Mesodermal cell (in vitro differentiated cells): ENCODE results near the gene MTHFR.

ENCODE experiments used
- H3K27ac ChIP-seq: 2 replicates; pipeline ENCODE4 v1.7.0; 2013; ENCODE audit warnings: mild to moderate bottlenecking, low read depth, low read length, moderate library complexity; ENCODE audit not compliant: severe bottlenecking
- H3K36me3 ChIP-seq: 2 replicates; pipeline ENCODE4 v1.7.1; 2013; ENCODE audit warnings: mild to moderate bottlenecking, low read length, moderate library complexity; ENCODE audit not compliant: control insufficient read depth, insufficient read depth
- H3K4me1 ChIP-seq: one replicate; pipeline ENCODE4 v1.7.1; 2013; ENCODE audit warnings: mild to moderate bottlenecking, low read length; ENCODE audit not compliant: insufficient read depth, control insufficient read depth, poor library complexity, severe bottlenecking
- H3K4me3 ChIP-seq: 2 replicates; pipeline ENCODE4 v1.7.0; 2013; ENCODE audit warnings: low read length, control low read depth, mild to moderate bottlenecking; ENCODE audit not compliant: insufficient read depth, poor library complexity, severe bottlenecking; ENCODE audit errors: extremely low read depth
- H3K9me3 ChIP-seq: 2 replicates; pipeline ENCODE4 v1.7.1; 2013; ENCODE audit warnings: mild to moderate bottlenecking, low read length, moderate library complexity; ENCODE audit not compliant: control insufficient read depth
- WGBS, 2 experiments: methylation state at CpG; one replicate each; pipeline ENCODE4 v1.1.5; 2013; ENCODE audit warnings: missing lambda C conversion rate in 2 of 2; ENCODE audit not compliant: insufficient coverage in 2 of 2; 5-methylcytosine and 5-hydroxymethylcytosine counted together

Gene MTHFR

DNA sequence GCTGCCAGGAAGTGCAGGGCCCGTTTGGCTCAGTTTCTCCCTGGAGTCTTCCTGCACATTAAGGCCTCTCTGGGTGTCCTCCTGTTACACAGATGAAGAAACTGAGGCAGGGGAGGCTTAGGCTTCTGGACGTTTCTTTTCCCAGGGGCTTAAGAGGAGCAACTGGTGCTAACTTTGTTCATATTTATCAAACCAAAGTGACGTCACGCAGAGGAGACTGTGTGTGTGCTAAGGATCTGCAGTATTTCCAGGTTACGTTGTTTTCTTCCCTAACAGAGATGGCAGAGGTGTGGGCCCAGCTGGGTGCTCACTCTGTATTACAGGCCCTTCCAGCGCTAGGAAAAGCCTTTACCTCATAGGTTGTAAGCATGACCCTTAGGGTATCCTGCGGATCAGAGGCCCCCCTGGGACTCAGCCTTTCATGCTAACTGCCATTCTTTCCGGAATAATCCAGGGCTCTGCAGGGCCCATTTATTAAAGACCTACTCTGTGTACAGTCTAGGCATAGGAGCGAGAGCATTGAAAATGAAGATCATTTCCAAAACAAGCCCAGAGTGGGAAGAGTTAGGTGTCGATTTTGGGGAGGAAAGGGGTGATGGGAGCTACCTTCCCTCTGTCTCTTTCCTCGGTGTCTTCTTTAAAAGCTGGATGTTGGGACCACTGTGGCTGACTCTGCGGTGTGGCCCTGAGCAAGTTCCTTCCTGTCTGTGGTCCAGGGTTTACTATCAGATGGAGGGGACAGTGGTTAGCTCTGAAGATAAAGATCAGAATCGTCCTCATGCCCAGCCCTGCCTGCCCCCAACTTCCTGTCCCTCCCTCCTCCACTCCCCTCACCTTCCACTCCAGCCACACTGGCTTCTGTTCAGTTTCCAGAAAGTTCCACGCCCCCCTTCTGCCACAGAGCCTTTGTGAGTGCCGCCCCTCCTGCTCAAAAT is 65.2 kb downstream of the MTHFR start:
- 83 to 90% methylated on average over 11 to 12 of the region's 15 CpGs for WGBS, 2 experiments
- Histone ChIP-seq H3K4me3 (no peak overlapping the region), H3K27ac (no peak overlapping the region), H3K4me1 (peaks cover 20% of the 10 kb centered on the region), H3K36me3 (no peaks in the 10 kb centered on the region), H3K9me3 (no peaks in the 10 kb centered on the region)

DNA sequence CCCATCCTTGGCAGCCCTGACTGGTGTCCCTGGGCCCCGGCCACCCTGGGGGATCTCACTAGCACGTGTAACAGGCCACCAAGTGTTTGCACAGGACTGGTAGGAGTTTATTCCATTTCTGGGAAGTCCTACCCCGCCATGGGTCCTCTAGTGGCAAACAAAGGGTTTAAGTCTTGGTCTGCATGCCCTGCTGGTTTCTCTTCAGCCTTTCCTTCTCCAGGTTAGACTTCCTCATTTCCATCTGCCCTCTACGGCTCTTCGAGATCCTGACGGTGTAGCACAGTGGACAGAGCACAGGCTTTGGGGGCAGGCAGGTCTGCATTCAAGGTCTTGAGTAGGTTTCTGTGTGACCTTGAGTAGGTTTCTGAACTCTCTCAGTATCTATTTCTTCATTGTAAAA is 67.0 kb downstream of the MTHFR start:
- WGBS, 2 experiments = 94% methylated on average over 2 to 3 of the region's 6 CpGs
- H3K27ac ChIP-seq = no peak overlapping the region
- H3K4me3 ChIP-seq = no peak overlapping the region
- no peaks in the 10 kb centered on the region for H3K9me3 ChIP-seq
- H3K36me3 ChIP-seq = no peaks in the 10 kb centered on the region
- H3K4me1 ChIP-seq = peaks cover 20% of the 10 kb centered on the region

DNA sequence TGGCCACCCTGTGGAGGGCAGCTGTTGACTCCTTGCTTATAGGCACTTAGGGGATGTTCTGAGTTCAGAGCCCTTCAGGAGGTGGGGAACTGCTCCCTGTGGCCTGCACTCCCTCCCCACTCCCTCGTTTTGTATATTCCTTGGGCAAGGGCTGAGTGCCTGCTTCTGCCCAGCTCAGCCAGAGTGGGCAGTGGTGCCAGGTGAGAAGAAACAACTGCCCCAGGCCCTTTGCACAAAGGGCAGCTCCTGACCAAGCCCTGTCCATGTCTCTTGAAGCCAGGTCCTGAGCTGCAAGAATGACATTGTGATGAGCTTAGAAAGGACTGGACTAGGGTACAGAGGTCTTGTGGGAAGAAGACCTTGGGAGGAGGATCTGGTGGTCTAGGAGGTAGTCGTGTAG is 67.7 kb downstream of the MTHFR start:
- no peaks in the 10 kb centered on the region for H3K9me3 ChIP-seq
- no peak overlapping the region for H3K4me3 ChIP-seq
- H3K36me3 ChIP-seq = no peaks in the 10 kb centered on the region
- no peak overlapping the region for H3K27ac ChIP-seq
- peaks cover 20% of the 10 kb centered on the region for H3K4me1 ChIP-seq
- WGBS, 2 experiments = 100% methylated on average over 2 of the region's 2 CpGs; no CpG with 5 or more reads in 1 of the 2 experiments

DNA sequence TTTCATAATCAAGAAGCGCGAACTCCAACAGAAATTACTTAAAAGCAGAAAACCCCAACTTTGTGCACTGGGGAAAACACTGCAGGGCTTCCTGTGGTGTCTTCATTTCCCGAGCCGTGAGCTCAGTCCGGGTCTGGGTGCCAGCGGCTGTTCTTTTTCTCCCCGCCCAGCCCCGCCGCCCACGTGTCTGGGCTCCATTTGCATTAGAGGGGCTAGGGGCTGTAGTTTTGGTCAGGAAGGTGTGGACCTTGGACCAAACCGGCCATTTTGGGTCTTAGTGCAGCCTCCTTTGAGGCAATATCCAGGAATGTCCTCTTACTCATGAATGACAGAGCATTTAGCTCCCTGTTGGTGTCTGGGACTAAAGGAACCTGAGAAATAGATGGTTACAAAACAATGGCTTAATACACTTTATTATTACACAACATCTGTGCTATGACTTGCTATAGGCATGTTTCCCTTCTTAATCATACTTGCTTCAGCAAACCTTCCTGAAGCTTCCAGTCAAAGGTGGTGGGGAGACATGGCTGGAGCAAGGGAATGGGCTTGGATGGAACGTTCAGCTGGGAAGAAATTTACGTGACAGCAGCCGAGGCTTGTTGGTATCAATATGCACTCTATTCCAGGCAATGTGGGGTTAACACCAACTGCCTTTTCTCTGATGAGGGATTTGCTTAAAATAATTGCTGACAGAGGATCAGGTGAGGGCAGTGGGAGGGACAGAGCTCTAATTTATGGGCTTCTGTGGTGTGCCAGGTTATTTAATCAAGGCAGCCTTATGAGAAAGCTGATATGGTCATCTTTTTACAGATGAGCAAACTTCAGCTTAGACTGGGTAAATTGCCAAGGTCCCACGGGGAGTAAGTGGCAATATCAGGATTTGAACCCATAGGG is 68.8 kb downstream of the MTHFR start:
- Histone ChIP-seq H3K4me3 (peak overlapping the region; percentile 82), H3K4me1 (peaks cover 26% of the 10 kb centered on the region), H3K36me3 (no peaks in the 10 kb centered on the region), H3K27ac (peak overlapping the region; percentile 55), H3K9me3 (no peaks in the 10 kb centered on the region)
- 22 to 23% methylated on average over 9 to 10 of the region's 15 CpGs for WGBS, 2 experiments

DNA sequence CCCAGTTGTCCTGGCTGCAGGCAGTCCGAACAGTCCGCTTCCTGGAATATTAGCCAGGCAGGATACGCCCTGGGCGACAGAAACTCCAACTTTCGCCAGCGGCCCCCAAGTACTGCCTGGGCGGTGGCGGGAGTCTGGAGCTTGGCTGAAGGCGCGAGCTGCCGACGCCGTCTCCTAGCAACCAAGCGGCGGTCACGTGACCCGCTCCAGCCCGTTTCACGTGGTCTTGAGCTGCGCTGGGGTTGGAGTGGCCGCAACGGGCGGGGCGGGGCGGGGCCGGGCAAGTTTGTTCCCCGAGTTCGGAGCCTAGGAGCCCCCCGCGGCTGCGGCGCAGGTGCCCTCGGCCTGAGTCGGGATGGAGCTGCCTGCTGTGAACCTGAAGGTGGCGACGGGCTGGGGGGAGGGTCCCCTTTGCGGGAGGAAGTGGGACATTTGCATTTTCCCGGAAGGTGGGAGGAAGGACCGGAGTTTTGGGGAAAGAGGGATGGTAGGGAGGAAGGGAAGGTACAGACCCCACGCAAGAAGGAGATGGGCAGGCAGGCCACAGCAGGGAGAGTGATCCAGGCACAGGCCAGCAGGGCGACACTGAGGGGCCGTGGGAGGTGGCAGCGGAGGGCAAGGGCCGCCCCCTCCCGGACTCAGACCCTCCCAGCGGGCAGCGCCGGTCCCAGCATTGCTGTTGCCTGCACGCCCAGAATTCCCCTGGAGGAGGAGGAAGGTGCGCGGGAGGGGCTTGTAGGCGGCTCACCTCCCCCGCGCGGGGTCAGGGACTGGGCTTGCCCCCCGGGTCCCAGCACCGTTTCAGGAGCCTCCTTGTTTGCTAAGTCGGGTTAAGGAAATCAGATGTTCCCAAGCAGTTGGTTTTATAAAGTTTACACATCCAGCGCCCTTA is 69.7 kb downstream of the MTHFR start, which contains the start of gene AGTRAP:
AGTRAP (plus strand) TSS at position 283 of the 892 bp plus-strand sequence; CDS start at position 356, 73 bp downstream.
- peaks cover 31% of the 10 kb centered on the region for H3K4me1 ChIP-seq
- H3K36me3 ChIP-seq = no peaks in the 10 kb centered on the region
- peak within 1 kb of the TSS; percentile 82 for H3K4me3 ChIP-seq
- 1 to 2% methylated on average over 32 to 52 of the region's 59 CpGs for WGBS, 2 experiments
- peak within 1 kb of the TSS; percentile 55 for H3K27ac ChIP-seq
- no peaks in the 10 kb centered on the region for H3K9me3 ChIP-seq
